HG03460 (cell line): Measurements from ENCODE around the gene MT4.

Experiments
- ATAC-seq: cut with Tn5 transposase; IDR thresholded peaks from one replicate; pipeline ENCODE4 v1.9.1; 2021; ENCODE audit not compliant: unreplicated experiment

The MT4 gene

GRCh38 chr16:56601325-56601724 lies 36.5 kb downstream of the MT4 start:
- ATAC-seq: no peak

DNA sequence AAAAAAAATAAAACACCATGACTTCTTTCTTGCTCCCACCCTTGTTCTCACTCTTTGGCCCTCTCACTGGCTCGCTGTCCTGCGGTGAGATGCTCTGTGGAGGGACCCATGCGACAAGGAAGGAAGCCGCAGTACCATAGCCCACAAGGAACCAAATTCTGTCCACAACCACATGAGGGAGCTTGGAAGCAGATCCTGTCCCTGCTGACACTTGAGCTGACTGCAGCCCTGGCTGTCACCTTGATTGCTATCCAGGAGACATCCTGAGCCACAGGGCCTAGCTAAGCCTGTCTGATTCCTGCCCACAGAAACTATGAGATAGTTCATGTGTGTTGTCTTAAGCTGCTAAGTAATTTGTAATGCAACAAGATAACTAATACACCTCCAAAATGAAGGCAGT lies 38.7 kb downstream of the MT4 start:
- ATAC-seq: no peak

GRCh38 chr16:56604966-56605365 lies 40.1 kb downstream of the MT4 start:
- ATAC-seq: no peak

DNA sequence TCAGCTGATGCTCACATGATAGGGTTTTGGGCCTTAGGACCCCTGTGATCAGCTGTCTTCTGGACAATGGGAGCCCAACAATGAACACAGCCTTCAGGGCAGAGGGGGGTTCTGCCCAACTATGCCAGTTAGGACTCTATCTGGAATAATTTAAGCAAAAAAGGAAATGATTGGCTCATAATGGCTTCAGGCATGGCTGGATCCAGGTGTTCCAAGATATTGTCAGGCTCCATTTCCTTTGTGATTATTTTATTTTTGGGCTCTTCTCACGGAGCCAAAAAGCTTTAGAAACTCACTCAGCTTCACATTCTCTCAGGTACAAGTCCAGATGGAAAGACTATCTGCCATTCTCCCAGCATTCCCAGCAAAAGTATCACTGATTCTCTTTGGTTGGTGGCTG lies 40.6 kb downstream of the MT4 start:
- no peak for ATAC-seq

- ATAC-seq: no peak
Measured at GRCh38 chr16:56606071-56606475, 41.2 kb downstream of the MT4 start.

DNA sequence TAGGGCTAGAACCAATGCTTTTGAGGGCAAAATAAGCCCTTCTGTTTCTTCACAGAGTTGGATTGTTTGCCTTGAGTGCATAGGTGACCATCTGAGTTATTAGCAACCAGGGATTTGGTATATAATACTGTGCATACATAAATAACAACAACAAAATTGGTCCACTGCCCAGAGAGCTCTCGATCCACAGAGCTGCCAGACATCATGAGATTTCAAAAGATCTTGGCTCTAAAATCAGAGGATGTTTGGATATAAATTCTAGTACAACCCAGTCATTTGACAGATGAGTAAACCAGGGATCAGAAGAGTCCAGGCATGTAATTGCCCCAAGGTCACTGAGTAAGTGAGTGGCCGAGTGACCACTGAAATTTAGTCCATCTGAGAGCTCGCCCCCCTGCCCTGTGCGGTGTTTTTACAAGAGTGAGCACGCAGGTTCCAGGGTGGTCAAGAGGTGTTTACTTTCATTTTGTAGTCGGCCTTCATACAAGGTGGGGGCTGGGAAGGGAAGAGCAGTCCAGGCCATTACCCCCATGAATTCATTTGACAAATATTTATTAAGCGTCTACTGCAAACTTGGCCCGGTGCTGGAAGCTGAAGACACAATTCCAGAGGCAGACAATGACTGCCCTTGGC lies 41.7 kb downstream of the MT4 start:
- ATAC-seq: no peak

GRCh38 chr16:56607109-56607618 lies 42.3 kb downstream of the MT4 start:
- no peak for ATAC-seq

- ATAC-seq: no peak
Measured at GRCh38 chr16:56607675-56608042, 42.8 kb downstream of the MT4 start.

GRCh38 chr16:56608043-56608875 lies 43.4 kb downstream of the MT4 start, which contains the start of gene MT2A:
TSS of gene MT2A (plus strand) at chr16:56608584. CDS start at chr16:56608656, 72 bp downstream.
- peak; percentile 86 for ATAC-seq

DNA sequence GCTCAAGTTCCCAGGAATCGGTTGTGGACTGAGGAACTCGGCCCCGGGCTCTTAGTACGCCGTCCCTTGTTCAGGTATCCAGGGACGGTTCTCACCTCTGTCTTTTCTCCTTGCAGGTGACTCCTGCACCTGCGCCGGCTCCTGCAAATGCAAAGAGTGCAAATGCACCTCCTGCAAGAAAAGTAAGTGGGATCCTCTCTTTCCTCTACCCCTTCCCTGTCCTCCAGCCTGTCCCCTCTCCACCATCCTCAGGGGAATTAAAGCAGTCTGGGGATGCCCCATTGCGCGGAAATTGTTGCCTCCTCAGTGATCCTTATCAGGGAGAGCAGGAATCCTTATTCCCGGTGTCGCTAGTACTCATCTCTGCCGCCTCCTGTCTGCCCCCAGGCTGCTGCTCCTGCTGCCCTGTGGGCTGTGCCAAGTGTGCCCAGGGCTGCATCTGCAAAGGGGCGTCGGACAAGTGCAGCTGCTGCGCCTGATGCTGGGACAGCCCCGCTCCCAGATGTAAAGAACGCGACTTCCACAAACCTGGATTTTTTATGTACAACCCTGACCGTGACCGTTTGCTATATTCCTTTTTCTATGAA lies 44.1 kb downstream of the MT4 start:
- ATAC-seq: no peak

- no peak for ATAC-seq
Measured at GRCh38 chr16:56609463-56609921, 44.6 kb downstream of the MT4 start.

DNA sequence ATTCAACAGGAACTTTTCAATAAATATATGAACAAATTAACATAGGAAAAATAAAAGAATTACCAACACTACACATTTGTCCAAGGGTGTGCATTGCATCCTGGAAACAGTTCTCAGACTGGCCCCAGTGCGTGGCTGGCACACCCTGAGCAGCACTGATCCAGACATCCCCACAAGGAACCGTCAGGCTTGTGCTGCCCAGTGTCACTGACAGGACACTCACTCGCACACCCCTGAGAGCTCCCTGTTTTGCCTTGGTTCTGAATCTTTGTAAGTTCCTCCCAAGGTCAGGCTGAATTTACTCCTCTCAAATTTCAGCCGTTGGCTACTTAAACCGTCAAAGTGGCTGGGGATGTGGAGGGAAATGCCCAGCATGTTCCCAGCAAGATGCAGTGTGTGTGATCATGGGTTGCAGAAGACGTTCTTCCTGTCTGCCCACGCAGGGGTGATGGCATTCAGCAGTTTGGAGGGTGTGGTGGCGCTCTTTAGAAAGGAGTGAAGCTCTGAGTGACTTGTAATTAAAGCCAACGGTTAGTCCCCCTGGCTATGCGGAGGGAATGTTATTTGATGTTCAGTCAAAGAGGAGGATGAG lies 45.2 kb downstream of the MT4 start:
- ATAC-seq: no peak

DNA sequence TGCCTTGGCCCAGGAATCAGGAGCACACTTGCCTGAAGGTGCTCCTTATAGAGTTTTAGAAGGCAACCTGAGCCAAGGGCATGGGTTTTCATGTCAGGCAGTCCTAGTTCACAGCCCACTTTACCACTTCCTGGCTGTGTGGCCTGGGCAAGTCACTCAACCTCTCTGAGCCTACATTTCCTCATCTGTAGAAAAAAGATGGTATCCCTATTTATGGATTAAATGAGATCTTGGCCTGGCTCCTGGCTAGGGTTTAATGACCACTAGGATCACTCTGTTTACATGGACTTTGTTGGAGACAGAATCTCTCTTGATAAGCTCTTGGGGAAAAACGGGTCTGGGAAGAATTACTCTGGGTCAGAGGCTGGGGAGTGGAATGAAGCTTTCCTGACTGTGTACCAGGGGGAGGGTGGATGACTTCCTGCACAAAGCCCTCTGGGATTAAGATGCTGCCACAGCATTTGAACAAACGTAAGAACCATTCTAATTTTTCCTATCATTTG lies 45.8 kb downstream of the MT4 start:
- ATAC-seq: no peak

- no peak for ATAC-seq
Measured at GRCh38 chr16:56611281-56611833, 46.5 kb downstream of the MT4 start.

DNA sequence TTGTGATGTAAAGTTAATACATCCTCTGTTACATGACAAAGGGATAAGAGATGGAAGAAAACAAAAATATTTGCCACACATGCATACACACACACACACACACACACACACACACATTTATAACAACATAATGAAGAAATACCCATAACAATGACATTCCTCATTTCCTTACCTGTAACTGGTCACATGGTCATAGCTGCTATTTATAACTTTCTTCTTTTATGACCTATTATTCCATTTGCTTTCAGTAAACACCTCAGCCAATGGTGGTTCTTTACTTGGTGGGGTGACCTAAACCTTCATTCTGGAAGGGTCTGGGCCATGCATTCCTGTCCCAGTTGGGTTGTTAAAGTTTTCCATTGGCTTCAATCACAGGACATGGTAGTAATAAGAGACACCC lies 48.8 kb downstream of the MT4 start:
- no peak for ATAC-seq

GRCh38 chr16:56614549-56614991 lies 49.7 kb downstream of the MT4 start:
- no peak for ATAC-seq

GRCh38 chr16:56615353-56615752 lies 50.5 kb downstream of the MT4 start:
- ATAC-seq: no peak

- no peak for ATAC-seq
Measured at GRCh38 chr16:56616608-56617211, 51.8 kb downstream of the MT4 start.

DNA sequence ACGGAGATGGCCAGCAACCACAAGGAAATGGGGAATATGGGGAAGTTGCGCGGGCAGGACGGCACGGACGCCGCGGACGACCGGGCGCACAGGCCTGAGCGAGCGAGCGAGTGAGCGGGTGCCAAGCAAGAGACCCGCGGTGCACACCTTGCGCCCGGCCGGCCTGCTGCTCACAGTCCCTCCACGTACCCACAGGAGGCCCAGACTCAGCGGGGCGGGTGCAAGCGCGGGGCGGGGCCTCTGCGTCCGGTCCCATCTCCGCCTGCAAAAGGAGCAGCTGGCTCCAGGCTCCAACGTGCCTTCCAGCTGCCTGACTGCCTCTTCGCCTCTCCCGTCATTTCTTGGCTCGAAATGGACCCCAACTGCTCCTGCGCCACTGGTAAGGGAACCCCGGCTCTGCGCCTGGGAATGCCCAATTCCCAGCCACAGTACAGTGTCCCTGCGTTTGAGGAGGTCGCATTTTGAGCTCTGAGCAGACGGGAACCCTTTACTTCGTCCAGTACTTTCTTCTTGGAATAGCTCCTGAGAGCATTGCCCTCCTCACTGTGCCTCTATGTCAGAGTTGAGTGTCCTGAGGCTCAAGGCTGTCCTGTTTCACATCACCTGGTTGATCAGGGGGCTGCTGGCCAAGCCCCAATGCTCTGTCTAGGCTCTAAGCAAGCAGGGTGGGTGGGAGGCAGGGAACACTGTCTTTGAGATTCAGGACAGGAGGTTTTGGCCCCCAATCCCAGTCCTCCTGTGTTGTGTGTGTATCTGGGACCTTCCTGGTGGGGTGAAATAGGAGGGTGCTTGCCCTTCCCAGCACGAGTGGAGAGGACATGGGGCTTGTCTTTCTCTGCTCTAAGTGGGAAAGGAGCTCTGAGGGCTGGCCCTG lies 52.6 kb downstream of the MT4 start:
- ATAC-seq: no peak

- no peak for ATAC-seq
Measured at GRCh38 chr16:56618138-56618537, 53.3 kb downstream of the MT4 start.
